HL-60 (cell line): ENCODE measurements around the gene MICU1.

Experiments
- CTCF ChIP-seq: IDR thresholded peaks from one replicate; pipeline ENCODE4 v1.5.1; 2011; ENCODE audit warnings: low read length, control low read depth, inconsistent platforms; ENCODE audit not compliant: insufficient read depth
- POLR2AphosphoS5 ChIP-seq: IDR thresholded peaks from 2 replicates; pipeline ENCODE4 v1.6.1; 2012; ENCODE audit warnings: low read depth
- TF ChIP-seq, protein P1 (sequence below): IDR thresholded peaks from 2 replicates; pipeline ENCODE4 v1.6.1; 2012; ENCODE audit warnings: low read depth; ENCODE audit not compliant: insufficient replicate concordance

- TF ChIP-seq CTCF = no peak
- TF ChIP-seq POLR2AphosphoS5 = no peak
- TF ChIP-seq, protein P1, sequence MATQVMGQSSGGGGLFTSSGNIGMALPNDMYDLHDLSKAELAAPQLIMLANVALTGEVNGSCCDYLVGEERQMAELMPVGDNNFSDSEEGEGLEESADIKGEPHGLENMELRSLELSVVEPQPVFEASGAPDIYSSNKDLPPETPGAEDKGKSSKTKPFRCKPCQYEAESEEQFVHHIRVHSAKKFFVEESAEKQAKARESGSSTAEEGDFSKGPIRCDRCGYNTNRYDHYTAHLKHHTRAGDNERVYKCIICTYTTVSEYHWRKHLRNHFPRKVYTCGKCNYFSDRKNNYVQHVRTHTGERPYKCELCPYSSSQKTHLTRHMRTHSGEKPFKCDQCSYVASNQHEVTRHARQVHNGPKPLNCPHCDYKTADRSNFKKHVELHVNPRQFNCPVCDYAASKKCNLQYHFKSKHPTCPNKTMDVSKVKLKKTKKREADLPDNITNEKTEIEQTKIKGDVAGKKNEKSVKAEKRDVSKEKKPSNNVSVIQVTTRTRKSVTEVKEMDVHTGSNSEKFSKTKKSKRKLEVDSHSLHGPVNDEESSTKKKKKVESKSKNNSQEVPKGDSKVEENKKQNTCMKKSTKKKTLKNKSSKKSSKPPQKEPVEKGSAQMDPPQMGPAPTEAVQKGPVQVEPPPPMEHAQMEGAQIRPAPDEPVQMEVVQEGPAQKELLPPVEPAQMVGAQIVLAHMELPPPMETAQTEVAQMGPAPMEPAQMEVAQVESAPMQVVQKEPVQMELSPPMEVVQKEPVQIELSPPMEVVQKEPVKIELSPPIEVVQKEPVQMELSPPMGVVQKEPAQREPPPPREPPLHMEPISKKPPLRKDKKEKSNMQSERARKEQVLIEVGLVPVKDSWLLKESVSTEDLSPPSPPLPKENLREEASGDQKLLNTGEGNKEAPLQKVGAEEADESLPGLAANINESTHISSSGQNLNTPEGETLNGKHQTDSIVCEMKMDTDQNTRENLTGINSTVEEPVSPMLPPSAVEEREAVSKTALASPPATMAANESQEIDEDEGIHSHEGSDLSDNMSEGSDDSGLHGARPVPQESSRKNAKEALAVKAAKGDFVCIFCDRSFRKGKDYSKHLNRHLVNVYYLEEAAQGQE = no peak
These were observed 246.8 kb downstream of the MICU1 start for GRCh38 chr10:72379062-72379461.
